Naive thymus-derived CD8-positive, alpha-beta T cell (primary cell): Measurements from ENCODE around the gene SMIM30. TPM values are rescaled to one million over a fixed set of nuclear protein-coding genes. Genes with fewer than 3 reads are reported as not detected.
"Not testable (repeated sequence)": the region's sequence is repeated elsewhere in the genome, so short reads cannot be mapped to it uniquely, and the experiment has no call there.

Experiments used
- ATAC-seq, 2 donors: fragments of 150-1000 bp; cut with Tn5 transposase in 1 of 2; sonication (Bioruptor Pico), chemical (Tn5 transposase) in 1 of 2; 1 replicate in 1 of 2; 2 replicates in 1 of 2; pipeline ENCODE4 v1.10.0; 2021; ENCODE audit warnings: mild to moderate bottlenecking in 2 of 2, moderate library complexity in 2 of 2
- POLR2A ChIA-PET: fragments of 350-600 bp; sonication (Branson Sonifier 250); formaldehyde crosslinking; loops from one replicate; lab custom pipeline; 2021; ENCODE audit warnings: antibody characterized with exemption; lab: Charles Lee
- DNase-seq, 10 donors: peaks; one replicate each; pipeline versions ENCODE4 v3.0.0 to v3.0.0-alpha.2; 2020 to 2022
- H3K27ac Mint-ChIP-seq, 10 donors: one replicate each; pipeline ENCODE4 v1.8.0; 2020 to 2022; ENCODE audit warnings: mild to moderate bottlenecking in 10 of 10, mixed read lengths in 10 of 10, moderate library complexity in 4 of 10, inconsistent platforms in 1 of 10
- H3K27me3 Mint-ChIP-seq, 5 donors: one replicate each; pipeline ENCODE4 v1.8.0; 2021 to 2022; ENCODE audit warnings: mixed read lengths in 5 of 5
- H3K36me3 Mint-ChIP-seq, 3 donors: one replicate each; pipeline ENCODE4 v1.8.0; 2020 to 2022; ENCODE audit warnings: mixed read lengths in 3 of 3, mild to moderate bottlenecking in 2 of 3, inconsistent platforms in 1 of 3
- H3K4me1 Mint-ChIP-seq, 4 donors: one replicate each; pipeline ENCODE4 v1.8.0; 2021 to 2022; ENCODE audit warnings: mixed read lengths in 4 of 4
- H3K4me3 Mint-ChIP-seq, 10 donors: one replicate each; pipeline ENCODE4 v1.8.0; 2020 to 2022; ENCODE audit warnings: mild to moderate bottlenecking in 10 of 10, mixed read lengths in 10 of 10, moderate library complexity in 6 of 10, inconsistent platforms in 1 of 10
- H3K9me3 Mint-ChIP-seq, 9 donors: one replicate each; pipeline ENCODE4 v1.8.0; 2020 to 2022; ENCODE audit warnings: mixed read lengths in 9 of 9, mild to moderate bottlenecking in 3 of 9, inconsistent platforms in 1 of 9, moderate library complexity in 1 of 9
- polyA plus RNA-seq, 3 donors: library from polyadenylated mRNA; unstranded; fragments of 300-500 nt; fragmentation: Illumina TruSeq; gene quantifications; one replicate each; pipeline ENCODE4 v1.2.3, GENCODE V29; 2021
- total RNA-seq, 8 experiments: library from RNA in 2 of 8; stranded (reverse) in 2 of 8; gene quantifications; one replicate each; pipeline ENCODE4 v1.2.3 and lab custom pipeline; 2021 to 2026

Gene SMIM30
- total and polyA plus RNA-seq, 5 experiments from 2014 or later = 14.9 to 56.3 (median 36.7) TPM

- no peak overlapping the region for H3K27ac Mint-ChIP-seq
- H3K4me3 Mint-ChIP-seq = no peak overlapping the region
- DNase-seq (no peak), ATAC-seq (no peak)
- H3K27me3 Mint-ChIP-seq = peaks cover 5 to 25% (median 11%) of the 10 kb centered on the region in 5 donors
- no peaks in the 10 kb centered on the region for H3K9me3 Mint-ChIP-seq
- H3K36me3 Mint-ChIP-seq = no peaks in the 10 kb centered on the region
- no peaks in the 10 kb centered on the region for H3K4me1 Mint-ChIP-seq
- POLR2A ChIA-PET = no interaction called here
Observed at GRCh38 chr7:113134025-113134424, 15.7 kb upstream of the SMIM30 start.

DNA sequence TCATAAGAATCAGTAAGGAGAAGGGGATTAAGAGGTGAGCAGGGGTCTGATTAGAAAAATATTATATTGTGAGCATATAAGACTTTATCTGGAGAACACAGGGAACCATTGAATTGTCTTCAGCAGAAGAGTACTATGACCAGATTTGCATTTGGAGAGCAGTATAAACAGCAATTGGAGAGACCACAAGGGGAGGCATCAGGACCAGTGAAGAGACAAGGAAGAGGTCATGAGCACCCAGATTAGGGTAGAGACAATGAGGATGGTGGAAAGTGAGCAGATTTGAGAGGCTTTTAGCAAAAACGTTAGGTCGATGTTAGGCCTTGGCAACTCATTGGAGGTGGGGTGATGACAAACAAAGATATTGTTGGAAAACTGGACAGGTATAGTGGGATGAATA lies 13.0 kb upstream of the SMIM30 start:
- POLR2A ChIA-PET = no interaction called here
- Mint-ChIP-seq H3K27me3 (peaks cover 6 to 24% (median 11%) of the 10 kb centered on the region in 5 donors), H3K9me3 (no peaks in the 10 kb centered on the region), H3K4me1 (no peaks in the 10 kb centered on the region), H3K4me3 (no peak overlapping the region), H3K27ac (no peak overlapping the region), H3K36me3 (no peaks in the 10 kb centered on the region)
- ATAC-seq (no peak), DNase-seq (no peak)

GRCh38 chr7:113128031-113128430 lies 9.7 kb upstream of the SMIM30 start:
- H3K36me3 Mint-ChIP-seq = no peaks in the 10 kb centered on the region
- H3K9me3 Mint-ChIP-seq = no peaks in the 10 kb centered on the region
- H3K27me3 Mint-ChIP-seq = peaks cover 4 to 12% (median 8%) of the 10 kb centered on the region in 5 donors
- no peak overlapping the region for H3K4me3 Mint-ChIP-seq
- no peak overlapping the region for H3K27ac Mint-ChIP-seq
- DNase-seq (no peak), ATAC-seq (no peak)
- POLR2A ChIA-PET = no interaction called here
- H3K4me1 Mint-ChIP-seq = no peaks in the 10 kb centered on the region

DNA sequence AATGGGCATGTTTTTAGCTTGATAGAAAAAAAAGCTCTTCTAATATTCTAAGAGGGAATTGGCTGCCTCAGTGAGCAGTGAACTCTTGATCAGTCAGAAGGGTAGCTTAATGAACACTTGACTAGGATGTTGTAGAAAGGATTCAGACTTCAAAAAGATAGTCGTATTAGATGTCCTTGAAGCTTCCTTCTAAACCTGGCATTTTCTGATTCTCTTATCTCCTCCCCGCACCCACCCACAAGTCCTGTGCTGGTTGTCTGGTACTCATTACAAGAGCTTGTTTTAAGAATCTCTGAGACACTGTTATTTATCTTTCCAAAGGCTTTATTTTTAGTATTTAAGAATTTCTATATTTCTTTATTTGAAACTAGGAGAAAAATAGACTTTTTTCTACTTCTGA lies 7.4 kb upstream of the SMIM30 start:
- POLR2A ChIA-PET = no interaction called here

DNA sequence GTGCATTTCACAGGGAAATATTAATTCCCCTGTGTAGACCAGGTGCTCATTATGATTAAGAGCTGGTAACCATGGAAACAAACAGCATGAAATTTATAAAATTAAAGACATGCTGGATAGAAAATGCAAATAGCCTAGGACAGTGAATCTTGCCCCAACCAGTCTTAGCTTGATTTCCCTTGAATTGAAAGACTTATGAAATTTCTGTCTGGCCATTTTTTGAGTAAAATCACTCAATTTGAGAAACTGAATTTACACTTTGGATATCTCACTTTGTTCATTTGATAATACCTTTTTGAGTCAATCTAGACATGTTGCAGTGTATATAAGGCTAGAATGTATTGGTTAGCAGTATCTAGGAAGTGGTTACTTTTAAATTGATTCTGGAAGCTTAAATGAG lies 4.4 kb upstream of the SMIM30 start:
- Mint-ChIP-seq H3K4me3 (no peak overlapping the region), H3K4me1 (peaks cover under 1 to 18% (median 10%) of the 10 kb centered on the region in 4 donors), H3K36me3 (peaks cover 0 to 4% (median 0%) of the 10 kb centered on the region in 3 donors), H3K9me3 (no peaks in the 10 kb centered on the region), H3K27me3 (peaks cover 0 to 1% (median 0%) of the 10 kb centered on the region in 5 donors), H3K27ac (no peak overlapping the region)
- ATAC-seq (no peak), DNase-seq (no peak)
- POLR2A ChIA-PET = no interaction called here

More for the DNA sequence above, 7.4 kb upstream of the SMIM30 start:
- Mint-ChIP-seq H3K4me3 (no peak overlapping the region), H3K9me3 (no peaks in the 10 kb centered on the region), H3K27ac (no peak overlapping the region), H3K36me3 (no peaks in the 10 kb centered on the region), H3K4me1 (no peaks in the 10 kb centered on the region), H3K27me3 (peaks cover 0 to 3% (median under 1%) of the 10 kb centered on the region in 5 donors)
- DNase-seq (no peak), ATAC-seq (no peak)

GRCh38 chr7:113120647-113121046 lies 2.3 kb upstream of the SMIM30 start:
- no peaks in the 10 kb centered on the region for H3K27me3 Mint-ChIP-seq
- ATAC-seq = no peak
- peak overlapping the region in 1 of 10 donors; percentile 28 for H3K4me3 Mint-ChIP-seq
- peaks cover 3 to 24% (median 13%) of the 10 kb centered on the region in 4 donors for H3K4me1 Mint-ChIP-seq
- H3K36me3 Mint-ChIP-seq = peaks cover 0 to 4% (median 4%) of the 10 kb centered on the region in 3 donors
- POLR2A ChIA-PET = interaction anchor here (1.6 kb wide), 1 partner anchor 181 kb away, joined by 5 read pairs; a partner anchor contains a TSS
- no peak for DNase-seq
- H3K9me3 Mint-ChIP-seq = no peaks in the 10 kb centered on the region
- no peak overlapping the region for H3K27ac Mint-ChIP-seq

DNA sequence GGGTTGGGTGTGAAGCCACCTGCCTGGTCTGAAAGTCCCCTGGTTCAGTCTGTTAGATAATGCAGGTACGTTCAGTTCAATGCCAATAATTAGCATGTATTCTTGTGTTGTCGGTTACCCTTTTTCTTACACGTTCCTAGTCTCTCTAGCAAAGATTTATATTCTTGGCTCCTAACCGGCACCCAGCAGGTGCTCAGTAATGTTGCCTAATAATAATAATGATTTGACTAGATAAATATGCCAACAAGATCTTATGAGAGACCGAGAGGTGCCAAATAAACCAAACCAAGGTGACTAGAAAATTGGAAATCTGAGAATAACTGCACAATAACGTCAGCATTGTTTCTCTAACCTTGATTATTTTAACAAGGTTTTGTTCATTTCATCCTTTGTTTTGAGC lies 1.1 kb upstream of the SMIM30 start:
- peaks cover 3 to 24% (median 13%) of the 10 kb centered on the region in 4 donors for H3K4me1 Mint-ChIP-seq
- H3K27me3 Mint-ChIP-seq = no peaks in the 10 kb centered on the region
- peak overlapping the region in 6 of 10 donors; percentile 60 to 98 (median 97) for H3K27ac Mint-ChIP-seq
- H3K4me3 Mint-ChIP-seq = peak overlapping the region; percentile 45 to 99 (median 97)
- peaks cover 0 to 9% (median 4%) of the 10 kb centered on the region in 3 donors for H3K36me3 Mint-ChIP-seq
- POLR2A ChIA-PET = no interaction called here
- no peak for DNase-seq
- no peak for ATAC-seq
- no peaks in the 10 kb centered on the region for H3K9me3 Mint-ChIP-seq

- Mint-ChIP-seq H3K4me3 (peak overlapping the region; percentile 52 to 99 (median 86)), H3K36me3 (peaks cover 1 to 15% (median 4%) of the 10 kb centered on the region in 3 donors), H3K27ac (peak overlapping the region in 7 of 10 donors; percentile 31 to 94 (median 38)), H3K4me1 (peaks cover 3 to 24% (median 14%) of the 10 kb centered on the region in 4 donors)
- POLR2A ChIA-PET = interaction anchor here (1.5 kb wide), 1 partner anchor 667 kb away, joined by 4 read pairs; the partner anchor contains the start of gene IFRD1
- ATAC-seq, H3K27me3 Mint-ChIP-seq, H3K9me3 Mint-ChIP-seq, DNase-seq: not testable (repeated sequence)
Observed at GRCh38 chr7:113117374-113117774, 980 bp downstream of the SMIM30 start.

- DNase-seq (peak in 1 of 10 donors; percentile 1), ATAC-seq (no peak)
- Mint-ChIP-seq H3K27ac (peak overlapping the region in 1 of 10 donors; percentile 87), H3K36me3 (peaks cover 0 to 15% (median 1%) of the 10 kb centered on the region in 3 donors), H3K4me3 (no peak overlapping the region), H3K9me3 (no peaks in the 10 kb centered on the region), H3K27me3 (no peaks in the 10 kb centered on the region), H3K4me1 (peaks cover 3 to 17% (median 12%) of the 10 kb centered on the region in 4 donors)
- POLR2A ChIA-PET = no interaction called here
Observed at GRCh38 chr7:113113912-113114311, 4.4 kb downstream of the SMIM30 start.

GRCh38 chr7:113109718-113110117 lies 8.6 kb downstream of the SMIM30 start:
- no peak for ATAC-seq
- DNase-seq = no peak
- peaks cover 0 to 5% (median 0%) of the 10 kb centered on the region in 5 donors for H3K27me3 Mint-ChIP-seq
- POLR2A ChIA-PET = no interaction called here
- no peak overlapping the region for H3K27ac Mint-ChIP-seq
- peaks cover 0 to 8% (median 3%) of the 10 kb centered on the region in 3 donors for H3K36me3 Mint-ChIP-seq
- H3K4me3 Mint-ChIP-seq = no peak overlapping the region
- H3K4me1 Mint-ChIP-seq = peaks cover 0 to 1% (median 0%) of the 10 kb centered on the region in 4 donors
- no peaks in the 10 kb centered on the region for H3K9me3 Mint-ChIP-seq

DNA sequence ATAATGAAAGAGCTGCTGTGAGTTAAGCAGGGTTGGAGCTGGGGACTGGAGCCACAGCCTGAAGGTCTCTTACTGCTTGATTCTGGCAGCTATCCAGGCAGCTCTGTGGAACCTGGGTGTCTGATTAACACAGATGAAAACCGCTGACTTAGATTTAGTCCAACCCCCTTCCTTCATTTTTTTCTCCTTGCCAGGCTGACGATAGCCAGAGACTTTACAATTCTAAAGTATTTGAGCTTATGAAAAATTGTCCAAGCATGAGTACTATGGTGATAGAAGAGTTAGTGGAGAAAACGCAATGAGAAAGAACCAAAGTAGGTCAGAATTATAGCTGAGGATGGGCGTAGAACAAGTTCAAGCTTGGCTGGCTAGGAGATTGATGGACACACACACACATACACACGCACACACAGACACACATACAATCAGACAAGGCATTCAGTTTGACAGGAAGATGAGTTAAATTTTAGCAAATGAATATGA lies 18.2 kb downstream of the SMIM30 start:
- DNase-seq (no peak), ATAC-seq (no peak)
- Mint-ChIP-seq H3K4me1 (no peaks in the 10 kb centered on the region), H3K27ac (no peak overlapping the region), H3K4me3 (no peak overlapping the region), H3K9me3 (no peaks in the 10 kb centered on the region), H3K36me3 (peaks cover 0 to 4% (median 0%) of the 10 kb centered on the region in 3 donors), H3K27me3 (peaks cover 4 to 14% (median 12%) of the 10 kb centered on the region in 5 donors)
- POLR2A ChIA-PET = no interaction called here

DNA sequence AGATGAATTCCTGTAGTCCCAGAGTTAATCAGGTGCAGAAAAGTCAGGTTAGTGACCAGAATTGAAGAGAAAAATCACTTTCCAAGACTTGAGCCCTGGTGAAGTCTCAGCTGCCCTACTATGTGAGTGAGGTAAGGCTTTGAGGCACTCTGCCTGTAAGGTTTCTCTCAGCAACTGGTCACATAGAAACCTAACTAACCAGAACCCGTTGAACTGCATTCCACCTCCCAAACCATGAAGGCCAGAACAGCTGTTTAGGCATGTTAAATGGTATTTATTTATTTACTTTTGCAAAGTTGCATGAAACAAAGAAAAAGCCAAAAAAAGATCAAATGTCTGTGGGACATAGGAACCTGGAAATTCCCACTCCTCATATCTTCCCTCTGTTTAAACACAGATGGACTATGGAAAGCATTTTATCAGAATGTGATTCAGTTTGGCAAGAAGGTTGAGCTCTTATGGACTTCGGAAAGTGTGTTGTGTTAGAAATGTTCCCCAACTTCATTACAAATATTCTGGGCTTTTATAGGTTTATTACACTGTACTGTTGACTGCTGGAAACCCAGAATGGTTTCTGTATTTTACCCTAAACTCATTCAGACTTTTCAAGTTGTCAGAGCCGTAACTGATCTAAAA lies 19.0 kb downstream of the SMIM30 start:
- POLR2A ChIA-PET = no interaction called here
- DNase-seq = no peak
- peaks cover 5 to 16% (median 13%) of the 10 kb centered on the region in 5 donors for H3K27me3 Mint-ChIP-seq
- no peak overlapping the region for H3K4me3 Mint-ChIP-seq
- H3K27ac Mint-ChIP-seq = no peak overlapping the region
- peaks cover 0 to 4% (median 0%) of the 10 kb centered on the region in 3 donors for H3K36me3 Mint-ChIP-seq
- ATAC-seq = no peak
- no peaks in the 10 kb centered on the region for H3K4me1 Mint-ChIP-seq
- no peaks in the 10 kb centered on the region for H3K9me3 Mint-ChIP-seq

GRCh38 chr7:113094517-113095249 lies 23.7 kb downstream of the SMIM30 start:
- ATAC-seq = no peak
- Mint-ChIP-seq H3K27me3 (peaks cover 16 to 30% (median 18%) of the 10 kb centered on the region in 5 donors), H3K9me3 (peaks cover 0 to 2% (median 0%) of the 10 kb centered on the region in 9 donors), H3K36me3 (no peaks in the 10 kb centered on the region), H3K4me1 (no peaks in the 10 kb centered on the region), H3K4me3 (no peak overlapping the region), H3K27ac (no peak overlapping the region)
- DNase-seq = no peak
- POLR2A ChIA-PET = no interaction called here
